8988T (cell line): ENCODE results near the gene IMPDH1.

Experiments
- DNase-seq: peaks from one replicate; pipeline ENCODE4 v3.0.0; 2011

IMPDH1 gene

DNA sequence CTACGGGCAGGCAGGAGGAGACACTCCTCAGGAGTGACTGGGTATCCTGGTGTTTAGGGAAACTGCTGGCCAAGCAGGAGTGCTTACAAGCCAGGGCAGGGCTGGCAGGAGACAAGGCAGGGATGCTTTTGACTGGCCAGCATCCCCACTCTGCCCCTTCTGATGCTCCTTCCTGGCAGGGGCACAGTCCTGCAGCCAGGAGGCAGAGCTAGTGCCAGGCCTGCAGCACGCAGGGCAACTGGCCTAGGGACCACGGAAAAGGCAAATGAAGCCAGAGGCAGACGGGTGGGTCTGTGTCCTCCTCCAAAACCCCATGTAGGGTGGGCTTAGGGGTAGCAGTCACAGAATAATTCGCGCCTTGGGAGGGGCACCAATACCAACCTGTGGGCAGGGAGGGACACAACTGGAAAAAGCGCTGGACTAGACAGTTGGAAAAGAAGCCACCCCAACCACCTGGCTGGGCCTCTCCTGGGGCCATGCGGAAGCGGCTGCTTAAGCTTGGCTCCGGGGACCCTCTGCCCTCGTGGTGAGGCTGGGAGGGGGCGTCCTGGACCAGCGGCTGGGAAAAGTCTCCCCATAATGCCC is 4.8 kb downstream of the IMPDH1 start:
- DNase-seq: no peak

DNA sequence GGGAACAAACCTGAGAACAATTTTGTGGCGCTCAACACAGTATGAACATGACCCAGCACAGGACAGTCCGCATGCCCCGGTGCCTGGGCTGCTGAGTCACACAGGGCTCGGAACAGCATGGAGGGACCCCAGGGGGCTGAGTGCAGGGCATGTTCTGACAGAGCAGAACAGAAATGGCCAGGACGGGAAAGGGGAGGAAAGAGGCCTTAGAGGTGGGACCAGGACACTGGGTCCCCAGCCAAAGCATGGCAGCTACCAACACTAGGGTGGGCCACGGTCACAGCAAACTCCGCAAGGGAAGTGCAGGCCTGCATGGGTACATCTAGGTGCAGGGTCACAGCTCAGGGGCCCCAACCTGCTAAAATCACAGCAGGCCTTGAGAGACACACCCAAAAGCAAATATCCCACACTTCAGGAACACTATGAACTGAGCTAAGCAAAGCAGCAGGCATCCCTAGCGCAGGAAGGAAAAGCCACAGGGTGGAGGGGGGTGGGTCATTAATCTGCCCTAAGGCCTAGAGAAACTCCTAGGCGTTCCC is 5.6 kb downstream of the IMPDH1 start:
- no peak for DNase-seq

DNA sequence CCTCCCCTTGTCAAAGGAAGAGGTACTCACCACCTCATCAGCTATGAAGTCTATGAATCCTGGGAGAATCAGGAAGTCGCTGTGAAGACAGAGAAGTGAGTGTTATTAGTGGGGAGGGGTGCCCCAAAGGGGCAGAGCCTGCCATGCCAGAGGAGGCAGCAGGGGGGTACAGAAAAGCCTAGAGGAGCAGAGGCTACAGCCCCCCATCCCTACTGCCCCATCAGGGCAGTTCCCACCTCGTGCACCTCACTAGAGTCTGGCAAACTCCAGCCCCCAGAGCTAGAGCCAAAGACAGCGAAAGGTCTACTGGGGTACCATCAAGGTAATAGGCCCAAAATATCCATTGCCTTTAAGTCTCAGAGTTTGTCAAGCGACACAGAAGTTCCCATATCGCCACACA is 6.1 kb downstream of the IMPDH1 start:
- DNase-seq: no peak

DNA sequence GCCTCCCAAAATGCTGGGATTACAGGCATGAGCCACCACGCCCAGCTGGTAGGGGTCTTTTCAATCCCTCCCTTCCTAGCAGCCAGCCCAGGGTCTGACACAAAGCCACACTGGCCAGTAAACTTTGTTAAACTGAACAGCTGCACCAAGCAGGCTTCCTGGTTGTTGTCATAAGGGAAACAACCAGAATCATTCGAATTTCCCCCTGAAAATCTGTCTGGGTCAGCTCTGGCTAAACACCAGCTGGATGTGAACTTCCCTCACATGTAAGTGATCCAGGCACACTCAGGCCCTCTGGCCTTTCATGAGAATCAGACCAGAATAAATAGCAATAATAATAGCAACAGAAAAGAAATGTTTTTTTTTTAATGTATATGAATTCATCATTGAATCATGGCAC is 7.4 kb downstream of the IMPDH1 start:
- DNase-seq: no peak

DNA sequence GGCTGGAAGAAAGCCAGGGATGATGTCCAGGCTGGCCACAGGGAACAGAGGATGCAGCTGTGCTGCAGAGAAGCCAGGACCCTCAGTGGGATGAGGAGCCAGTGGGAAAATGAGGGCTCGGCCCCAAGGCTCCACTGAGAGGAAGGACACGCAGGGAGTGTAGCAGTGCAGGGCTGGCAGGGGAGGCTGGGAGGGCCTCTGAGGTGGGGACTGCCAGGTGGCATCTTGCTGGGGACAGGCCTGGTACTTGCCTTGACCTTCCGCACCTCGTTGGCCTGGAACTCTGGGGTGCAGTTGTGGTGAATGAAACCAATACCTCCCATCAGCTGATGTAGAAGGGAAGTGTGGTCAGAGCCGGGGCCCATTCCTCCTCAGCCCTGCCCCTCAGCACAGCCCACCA is 9.2 kb downstream of the IMPDH1 start:
- no peak for DNase-seq

DNA sequence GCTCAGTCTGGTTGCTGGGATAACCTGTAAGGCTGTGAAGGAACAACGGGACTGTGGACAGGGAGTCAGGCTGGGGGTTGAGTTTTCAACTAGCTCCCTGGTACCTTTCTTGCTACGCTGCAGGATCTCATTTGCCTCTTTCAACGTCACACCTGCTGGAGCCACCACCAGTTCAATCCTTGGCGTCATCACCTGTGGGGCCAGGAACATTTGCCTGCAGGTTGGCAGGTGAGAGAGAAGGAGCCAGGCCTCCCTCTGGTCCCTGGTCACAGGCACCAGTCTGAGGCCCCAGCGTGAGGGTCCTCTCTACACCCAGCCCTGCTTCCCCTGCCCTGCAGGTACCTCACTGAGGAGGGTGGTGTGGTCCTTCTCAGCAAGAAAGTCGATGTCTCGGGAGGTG is 9.8 kb downstream of the IMPDH1 start:
- DNase-seq: no peak

DNA sequence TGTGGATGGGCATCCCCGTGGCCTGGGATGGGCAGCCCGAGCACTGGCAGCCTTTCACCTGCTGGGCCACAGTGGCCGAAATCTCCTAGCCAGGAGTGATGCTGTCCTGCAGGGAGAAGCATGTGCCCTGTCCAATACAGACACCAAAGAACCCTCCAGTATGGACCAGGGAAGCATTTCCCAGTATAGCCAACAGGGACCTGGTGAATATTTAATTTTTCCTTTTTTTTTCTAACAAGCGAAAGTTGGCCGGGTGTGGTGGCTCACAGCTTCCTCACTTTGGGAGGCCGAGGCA is 11.0 kb downstream of the IMPDH1 start:
- DNase-seq: no peak

DNA sequence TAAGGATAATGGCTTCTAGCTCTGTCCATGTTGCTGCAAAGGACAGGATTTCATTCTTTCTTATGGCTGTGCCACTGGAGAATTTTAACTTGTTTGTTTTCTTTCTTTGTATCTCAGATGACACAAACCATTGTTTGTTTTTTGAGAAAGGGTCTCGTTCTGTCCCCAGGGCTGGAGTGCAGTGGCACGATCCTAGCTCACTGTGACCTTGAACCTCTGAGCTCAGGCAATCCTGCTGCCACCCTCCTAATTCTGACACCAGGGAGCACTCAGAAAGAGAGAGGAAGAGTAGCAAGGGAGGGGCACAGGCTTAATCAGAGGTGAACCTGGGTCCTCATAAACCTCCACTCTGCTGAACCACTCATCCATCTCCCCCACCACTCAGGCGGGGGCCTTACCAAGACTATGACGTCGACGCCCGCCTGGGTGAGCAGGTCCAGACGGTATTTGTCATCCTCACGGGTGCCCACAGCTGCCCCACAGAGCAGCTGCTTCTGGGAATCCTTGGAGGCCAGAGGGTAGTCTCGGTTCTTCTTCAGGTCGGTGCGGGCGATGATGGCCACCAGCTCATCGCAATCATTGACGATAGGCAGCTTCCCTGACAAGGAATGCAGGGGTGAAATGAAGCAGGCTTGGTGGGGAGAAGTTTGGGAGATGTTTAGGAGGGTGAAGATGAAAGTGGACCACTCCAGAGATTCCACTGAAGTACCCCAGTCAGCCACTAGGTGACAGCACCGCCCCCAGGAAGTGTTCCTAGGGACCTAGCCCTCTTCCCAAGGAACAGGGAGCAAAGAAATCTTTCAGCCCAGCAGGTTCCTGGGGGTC is 11.6 kb downstream of the IMPDH1 start:
- DNase-seq: no peak

DNA sequence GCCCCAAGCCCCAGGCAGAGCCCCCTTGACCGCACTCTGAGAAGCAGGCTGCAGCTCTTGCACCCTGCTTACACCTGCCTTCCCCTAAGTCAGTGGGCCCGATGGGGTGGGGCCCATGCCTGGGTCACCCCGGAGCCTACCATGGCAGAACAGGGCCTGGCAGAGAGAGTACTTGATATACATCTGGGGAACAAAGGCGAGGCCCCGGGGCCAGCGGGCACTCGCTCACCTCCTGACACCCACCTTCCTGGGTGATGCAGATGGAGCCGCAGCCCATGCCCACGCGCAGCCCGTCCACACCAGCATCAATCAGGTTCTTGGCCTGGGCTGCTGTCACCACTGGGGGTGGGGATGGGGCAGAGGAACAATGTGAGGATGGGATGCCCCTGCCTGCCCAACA is 13.4 kb downstream of the IMPDH1 start:
- no peak for DNase-seq

DNA sequence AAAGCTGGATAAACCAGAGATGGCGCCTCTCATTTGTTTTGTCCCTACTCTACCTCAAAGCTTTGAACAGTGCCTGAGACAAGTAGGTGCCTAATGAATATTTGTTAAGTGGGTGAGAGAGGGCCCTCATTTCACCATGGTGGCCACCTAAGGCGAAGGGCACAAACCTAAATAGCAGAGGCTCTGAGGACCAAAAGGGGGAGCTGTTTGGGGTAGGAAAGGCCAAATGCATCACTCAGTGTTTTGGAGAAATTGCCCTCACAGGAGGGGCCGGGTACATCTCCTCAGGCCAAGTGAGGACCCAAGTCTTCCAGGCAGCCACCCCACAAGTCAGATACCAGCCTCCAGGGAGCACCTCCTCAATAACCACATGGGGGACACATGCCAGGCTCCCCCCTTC is 14.0 kb downstream of the IMPDH1 start:
- no peak for DNase-seq

DNA sequence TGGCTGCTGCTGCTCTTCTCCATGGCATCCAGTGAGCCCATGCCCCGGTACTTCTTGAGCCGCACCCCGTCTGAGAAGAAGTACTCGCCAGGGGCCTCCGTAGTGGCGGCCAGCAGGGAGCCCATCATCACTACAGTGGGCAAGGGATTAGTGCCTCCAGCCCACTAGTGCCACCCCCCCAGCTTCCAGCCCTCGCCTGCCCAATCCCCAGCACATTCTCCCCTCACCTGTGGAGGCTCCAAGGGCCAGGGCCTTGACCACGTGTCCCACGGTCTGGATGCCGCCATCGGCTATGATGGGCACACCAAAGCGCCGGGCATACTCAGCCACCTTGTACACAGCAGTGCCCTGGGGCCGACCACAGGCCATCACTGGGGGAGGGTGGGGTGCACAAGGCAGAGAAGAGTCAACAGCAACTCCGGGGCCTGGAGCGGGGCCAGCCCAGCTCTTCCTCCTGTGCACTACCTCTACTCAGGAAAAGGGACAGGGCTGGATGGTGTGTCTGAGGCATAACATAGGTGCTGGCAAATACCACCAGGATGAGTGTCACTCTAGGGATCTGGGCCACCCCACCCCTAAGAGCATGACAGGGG is 14.8 kb downstream of the IMPDH1 start:
- no peak for DNase-seq

DNA sequence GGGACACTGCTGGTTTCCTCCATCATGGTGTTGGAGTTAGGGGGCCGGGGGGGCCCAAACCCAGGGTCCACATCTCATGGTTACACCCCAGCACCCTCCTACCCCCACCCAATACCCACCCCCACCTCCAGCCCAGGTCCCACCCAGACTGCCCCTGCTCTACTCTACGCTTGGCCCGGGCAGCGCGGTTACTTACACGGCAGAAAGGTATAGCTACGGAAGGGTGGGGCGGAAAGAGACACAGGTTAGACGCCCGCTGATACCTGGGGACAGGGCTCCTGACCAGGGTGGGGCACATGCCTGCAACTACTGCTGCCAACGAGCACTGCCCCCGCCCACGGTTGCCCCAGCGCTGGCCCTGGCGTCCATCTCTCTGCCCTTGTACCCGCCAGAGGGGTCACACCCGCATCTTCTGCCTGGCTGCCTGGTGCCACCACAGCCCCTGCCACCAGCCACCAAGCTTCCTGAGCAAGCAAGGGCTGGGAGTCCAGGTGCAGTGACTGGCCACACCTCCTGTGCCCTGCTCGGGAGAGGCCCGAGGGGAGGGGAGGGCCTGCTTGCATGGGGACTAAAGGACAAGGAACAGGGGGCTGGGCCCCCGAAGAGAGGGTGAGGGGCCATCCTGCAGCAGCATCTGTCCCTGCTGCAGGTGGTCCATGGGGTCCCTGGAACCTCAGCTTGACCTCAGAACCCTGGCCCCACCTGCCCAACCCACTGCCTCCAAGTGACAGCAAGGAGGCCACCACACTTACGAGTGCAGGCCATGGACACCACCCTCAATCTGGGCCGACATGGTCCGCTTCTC is 16.1 kb downstream of the IMPDH1 start:
- no peak for DNase-seq

DNA sequence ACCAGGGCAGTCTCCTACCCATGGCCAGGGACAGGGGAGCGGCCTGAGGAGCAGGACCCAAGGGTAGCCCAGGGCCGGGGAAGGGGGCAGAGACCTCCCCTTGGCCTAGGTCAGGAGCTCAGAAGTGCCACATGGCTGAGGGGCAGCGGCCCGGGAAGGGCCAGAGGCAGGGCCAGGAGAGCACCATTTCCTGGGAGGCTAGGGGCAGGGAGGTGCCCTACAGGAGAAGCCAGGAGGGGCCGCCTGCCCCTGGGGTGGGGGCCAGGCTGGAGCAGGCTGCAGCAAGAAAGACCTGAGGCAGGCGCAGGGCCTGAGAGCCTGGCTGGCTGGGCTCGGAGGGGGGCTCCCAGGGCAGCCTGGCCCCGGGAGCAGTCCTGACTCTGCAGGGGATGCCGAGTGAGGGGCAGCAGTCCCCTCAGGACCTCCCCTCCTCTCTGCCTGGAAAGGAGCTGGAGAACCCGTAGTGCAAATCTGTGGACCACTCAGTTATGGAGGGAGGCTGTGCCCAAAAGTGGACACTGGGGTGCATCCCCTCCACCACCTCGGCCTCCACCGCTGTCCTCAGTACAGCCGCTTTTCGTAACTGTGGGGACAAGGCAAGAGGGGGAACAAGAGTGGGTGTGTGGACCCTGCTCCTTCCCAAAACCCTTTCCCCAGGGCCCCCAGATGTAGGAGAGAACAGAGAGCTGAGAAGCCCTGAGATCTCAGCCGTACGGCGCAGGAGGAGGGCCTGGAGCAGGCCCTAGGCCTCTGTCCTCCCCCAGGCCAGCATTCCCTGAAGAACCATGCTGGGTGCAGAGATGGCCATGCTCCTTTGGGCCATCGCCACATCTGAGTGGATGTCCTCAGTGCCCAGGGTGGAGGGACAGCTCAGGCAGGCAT is 17.1 kb downstream of the IMPDH1 start:
- no peak for DNase-seq

DNA sequence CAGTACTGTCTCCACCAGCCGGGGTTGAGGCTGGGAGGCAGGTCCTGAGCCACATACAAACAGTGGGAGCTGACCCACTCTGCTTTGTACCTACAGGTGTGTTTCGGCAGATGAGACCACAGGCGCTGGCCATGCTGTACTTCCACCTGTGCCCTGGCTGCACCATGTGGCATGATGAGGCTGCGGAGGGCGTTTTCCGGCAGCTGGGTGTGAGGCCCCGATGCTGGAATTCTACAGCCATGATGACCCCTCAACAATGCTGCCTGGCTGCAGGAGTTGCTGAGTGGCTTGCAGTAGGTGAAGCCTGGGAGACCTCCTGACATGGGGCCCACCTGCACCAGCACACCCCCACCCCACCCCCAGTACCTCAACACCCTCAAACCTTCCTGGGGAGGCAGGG is 18.0 kb downstream of the IMPDH1 start:
- no peak for DNase-seq

DNA sequence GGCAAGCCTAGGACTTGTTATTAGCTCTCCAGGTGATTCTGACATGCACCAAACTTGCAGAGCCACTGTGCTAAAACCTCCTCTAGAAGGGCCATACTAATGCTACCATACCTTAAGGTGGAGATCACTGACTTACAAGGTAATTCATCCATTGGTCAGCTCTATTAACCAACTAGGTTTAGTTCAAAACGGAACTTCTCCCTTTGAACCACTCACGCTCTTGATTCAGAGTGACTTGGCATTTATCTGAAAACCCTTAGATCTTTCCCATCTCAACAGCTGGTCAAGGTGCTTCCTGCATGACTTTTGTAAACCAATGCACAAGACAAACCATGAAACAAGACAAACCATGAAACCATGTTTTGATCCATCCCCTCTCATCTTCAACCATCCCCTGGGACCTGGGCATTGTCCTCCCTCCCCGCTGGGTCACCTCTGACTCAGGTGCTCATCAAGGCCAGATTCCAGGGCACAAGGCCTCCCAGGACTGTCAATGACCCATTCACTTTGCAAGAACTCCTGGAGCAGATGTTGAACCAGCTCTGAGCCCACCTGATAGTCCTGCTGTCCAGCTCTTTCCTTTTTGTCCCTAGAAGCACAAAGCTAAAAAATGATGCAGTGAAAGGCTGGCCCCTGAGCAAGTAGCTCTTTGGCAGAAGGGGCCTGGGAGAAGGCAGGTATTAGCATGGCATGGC is 18.8 kb downstream of the IMPDH1 start:
- no peak for DNase-seq

DNA sequence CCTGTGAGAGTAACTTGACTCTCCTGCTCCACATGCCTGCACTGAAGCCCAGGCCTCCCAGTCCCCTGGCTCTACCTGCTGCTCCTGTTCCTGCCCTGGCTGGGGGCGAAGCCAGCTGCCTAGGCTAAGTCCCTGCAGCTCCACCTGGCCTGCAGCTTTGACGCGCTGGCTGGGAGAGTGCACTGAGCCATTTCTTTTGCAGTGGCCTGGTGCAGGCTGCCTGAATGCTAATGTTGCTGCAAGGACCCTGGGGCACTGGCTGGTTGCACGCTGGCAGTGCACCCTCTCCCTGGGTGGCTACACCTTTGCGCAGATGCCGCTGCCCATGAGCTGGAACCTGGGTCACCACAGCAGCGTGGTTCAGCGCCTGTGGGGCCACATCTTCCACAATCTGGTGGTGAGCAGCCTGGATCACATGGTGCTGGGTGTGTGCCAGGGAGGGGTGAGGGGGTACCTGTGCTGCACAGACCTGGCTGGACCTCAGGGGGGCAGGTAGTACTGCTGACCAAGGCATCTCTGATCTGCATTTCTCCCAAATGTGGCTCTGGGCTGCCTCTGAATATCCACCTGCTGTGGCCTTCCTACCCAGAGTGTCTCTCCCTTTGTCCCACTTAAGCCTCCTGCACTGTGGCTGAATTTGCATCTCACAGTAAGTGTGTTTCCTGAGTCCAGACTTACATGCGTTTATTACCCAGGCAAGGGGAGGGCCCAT is 20.0 kb downstream of the IMPDH1 start:
- no peak for DNase-seq

DNA sequence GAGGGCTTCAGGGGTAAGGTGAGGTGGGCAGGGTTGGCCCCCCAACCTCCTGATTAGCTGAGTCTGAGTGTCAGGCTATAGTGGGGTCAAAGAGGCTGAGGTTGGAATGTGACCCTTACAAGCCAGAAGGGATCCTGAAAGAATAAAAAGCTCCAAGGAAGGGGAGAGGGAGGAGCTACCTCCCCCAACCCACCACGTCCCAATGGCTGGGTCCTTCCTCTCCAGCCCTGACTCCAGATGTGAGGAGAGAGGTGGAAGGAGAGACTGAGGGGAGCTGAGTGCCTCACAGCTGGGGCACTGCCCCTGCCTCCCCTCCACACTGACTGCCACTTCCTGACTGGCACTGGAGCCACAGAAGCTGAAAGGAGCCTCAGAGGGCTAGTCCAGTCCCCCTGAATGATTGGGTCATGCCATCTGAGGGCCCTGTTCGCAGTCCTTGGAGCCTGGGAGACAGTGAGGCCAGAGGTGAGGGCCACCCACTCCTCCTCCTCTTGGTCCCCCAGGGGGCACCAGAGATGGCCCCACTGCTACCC is 20.6 kb downstream of the IMPDH1 start:
- DNase-seq: no peak

DNA sequence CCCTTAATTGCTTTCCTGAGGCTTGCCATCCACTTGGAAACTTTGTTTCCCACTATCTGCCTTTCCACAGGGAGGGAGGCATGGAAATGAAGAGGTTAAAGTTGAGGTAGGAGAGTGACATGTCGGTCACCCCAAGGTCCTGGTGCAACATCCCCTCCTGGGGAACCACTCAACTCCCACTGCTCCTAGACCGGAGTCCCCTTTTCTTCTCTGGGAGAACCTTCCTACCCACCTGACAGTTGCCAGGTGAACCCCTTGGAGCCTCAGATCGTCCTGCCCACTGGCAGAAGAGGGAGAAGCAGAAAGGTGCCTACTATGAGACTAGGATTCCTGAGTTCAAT is 21.7 kb downstream of the IMPDH1 start:
- DNase-seq: no peak

DNA sequence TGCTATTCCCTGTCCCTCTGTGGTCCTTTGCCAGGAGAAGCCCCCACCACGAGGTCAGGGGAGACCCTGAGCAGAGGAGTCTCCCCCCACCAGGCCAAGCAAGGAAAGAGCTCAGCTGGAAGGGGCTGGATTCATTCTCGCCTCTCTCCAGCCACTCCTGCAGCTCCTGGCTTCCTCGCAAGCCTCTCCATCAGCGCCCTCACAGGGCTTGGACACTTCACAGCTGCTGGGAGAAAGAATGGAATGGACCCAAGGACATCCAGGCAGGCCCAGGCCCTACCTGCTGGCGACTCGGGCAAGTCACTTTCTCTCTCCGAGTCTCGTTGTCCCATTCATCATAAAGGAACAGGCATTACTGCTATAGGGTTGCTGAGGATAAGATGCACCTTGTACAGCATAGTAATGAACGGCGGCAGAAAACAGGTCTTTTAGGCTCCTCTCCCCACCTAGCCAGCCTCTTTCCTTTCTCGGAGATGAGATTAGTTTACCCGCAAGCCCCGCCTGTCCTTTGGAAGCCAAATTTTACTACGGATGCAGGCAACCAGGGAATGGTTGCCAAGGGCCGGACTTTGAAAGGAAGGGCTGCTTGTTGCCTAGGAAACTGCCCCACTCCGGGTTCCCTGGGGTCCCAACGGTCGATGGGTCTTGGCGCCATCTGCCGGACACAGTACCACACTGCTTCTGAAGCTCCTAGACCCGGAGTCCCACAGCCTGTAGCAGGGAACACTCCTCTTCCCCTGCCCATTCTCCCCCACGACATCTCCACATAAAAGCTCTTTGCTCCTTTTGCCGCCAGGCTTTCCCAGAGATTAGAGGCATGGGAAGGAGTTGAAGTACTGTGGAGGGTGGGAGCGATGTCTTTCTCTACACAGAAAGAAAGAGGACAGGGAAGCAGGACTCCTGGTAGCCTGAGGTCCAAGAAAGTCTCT is 22.3 kb downstream of the IMPDH1 start:
- DNase-seq: peak; percentile 92
